PFSK-1 (cell line): ENCODE data around the gene HDAC4.
A peak's percentile ranks its signal among the peaks of the same experiment; 100 is the strongest.

Experiments used
- FOXP2 ChIP-seq: optimal IDR thresholded peaks from 2 replicates; pipeline ENCODE3; 2011; ENCODE audit warnings: borderline replicate concordance, control low read depth, inconsistent platforms; ENCODE audit not compliant: insufficient read depth; ENCODE audit errors: extremely low read length, extremely low read depth
- POLR2AphosphoS5 ChIP-seq: IDR thresholded peaks from 2 replicates; pipeline ENCODE4 v1.6.1; 2012; ENCODE audit warnings: low read depth, mild to moderate bottlenecking, control low read depth, low read length, moderate library complexity
- SIN3A ChIP-seq: IDR thresholded peaks from 2 replicates; pipeline ENCODE4 v1.6.1; 2012; ENCODE audit warnings: mild to moderate bottlenecking, low read length, moderate library complexity, borderline replicate concordance; ENCODE audit not compliant: insufficient read depth
- TAF1 ChIP-seq: IDR thresholded peaks from 2 replicates; pipeline ENCODE4 v1.6.1; 2012; ENCODE audit warnings: low read length, control low read depth, borderline replicate concordance; ENCODE audit not compliant: insufficient read depth
- TF ChIP-seq, protein P1 (sequence below), 2 experiments: IDR thresholded peaks; 2 replicates each; pipeline versions ENCODE4 v1.6.1 to v1.8.0; 2011 to 2012; ENCODE audit warnings: low read depth in 2 of 2, low read length in 2 of 2, control low read depth in 1 of 2, inconsistent platforms in 1 of 2, mild to moderate bottlenecking in 1 of 2, moderate library complexity in 1 of 2; ENCODE audit not compliant: insufficient read depth in 1 of 2

The HDAC4 gene

DNA sequence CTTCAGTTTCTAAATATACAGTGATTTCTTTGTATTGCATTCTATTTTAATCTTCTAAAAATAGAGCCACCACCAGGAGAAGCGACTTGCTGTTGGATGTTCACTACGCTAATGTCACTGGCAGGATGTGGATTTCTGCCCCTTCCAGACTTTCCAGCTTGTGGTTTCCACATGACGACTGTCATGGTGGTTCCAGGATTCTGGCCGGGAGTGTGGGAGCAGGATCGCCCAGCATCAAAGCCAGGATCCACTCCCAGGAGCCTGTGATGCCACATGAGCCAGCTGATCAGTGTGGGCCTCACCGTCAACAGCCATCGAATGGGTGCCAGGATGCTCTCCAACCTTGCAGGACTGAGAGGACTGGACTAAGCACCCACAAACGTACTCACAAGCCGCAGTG lies 148.8 kb downstream of the HDAC4 start:
- TF ChIP-seq POLR2AphosphoS5 (no peak), FOXP2 (no peak), SIN3A (no peak), TAF1 (no peak)
- TF ChIP-seq, protein P1, sequence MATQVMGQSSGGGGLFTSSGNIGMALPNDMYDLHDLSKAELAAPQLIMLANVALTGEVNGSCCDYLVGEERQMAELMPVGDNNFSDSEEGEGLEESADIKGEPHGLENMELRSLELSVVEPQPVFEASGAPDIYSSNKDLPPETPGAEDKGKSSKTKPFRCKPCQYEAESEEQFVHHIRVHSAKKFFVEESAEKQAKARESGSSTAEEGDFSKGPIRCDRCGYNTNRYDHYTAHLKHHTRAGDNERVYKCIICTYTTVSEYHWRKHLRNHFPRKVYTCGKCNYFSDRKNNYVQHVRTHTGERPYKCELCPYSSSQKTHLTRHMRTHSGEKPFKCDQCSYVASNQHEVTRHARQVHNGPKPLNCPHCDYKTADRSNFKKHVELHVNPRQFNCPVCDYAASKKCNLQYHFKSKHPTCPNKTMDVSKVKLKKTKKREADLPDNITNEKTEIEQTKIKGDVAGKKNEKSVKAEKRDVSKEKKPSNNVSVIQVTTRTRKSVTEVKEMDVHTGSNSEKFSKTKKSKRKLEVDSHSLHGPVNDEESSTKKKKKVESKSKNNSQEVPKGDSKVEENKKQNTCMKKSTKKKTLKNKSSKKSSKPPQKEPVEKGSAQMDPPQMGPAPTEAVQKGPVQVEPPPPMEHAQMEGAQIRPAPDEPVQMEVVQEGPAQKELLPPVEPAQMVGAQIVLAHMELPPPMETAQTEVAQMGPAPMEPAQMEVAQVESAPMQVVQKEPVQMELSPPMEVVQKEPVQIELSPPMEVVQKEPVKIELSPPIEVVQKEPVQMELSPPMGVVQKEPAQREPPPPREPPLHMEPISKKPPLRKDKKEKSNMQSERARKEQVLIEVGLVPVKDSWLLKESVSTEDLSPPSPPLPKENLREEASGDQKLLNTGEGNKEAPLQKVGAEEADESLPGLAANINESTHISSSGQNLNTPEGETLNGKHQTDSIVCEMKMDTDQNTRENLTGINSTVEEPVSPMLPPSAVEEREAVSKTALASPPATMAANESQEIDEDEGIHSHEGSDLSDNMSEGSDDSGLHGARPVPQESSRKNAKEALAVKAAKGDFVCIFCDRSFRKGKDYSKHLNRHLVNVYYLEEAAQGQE (IDR thresholded peaks at IDR 0.05; ENCODE audit: insufficient read depth in 1 of 2, low read depth in 2 of 2, low read length in 2 of 2): no peak

DNA sequence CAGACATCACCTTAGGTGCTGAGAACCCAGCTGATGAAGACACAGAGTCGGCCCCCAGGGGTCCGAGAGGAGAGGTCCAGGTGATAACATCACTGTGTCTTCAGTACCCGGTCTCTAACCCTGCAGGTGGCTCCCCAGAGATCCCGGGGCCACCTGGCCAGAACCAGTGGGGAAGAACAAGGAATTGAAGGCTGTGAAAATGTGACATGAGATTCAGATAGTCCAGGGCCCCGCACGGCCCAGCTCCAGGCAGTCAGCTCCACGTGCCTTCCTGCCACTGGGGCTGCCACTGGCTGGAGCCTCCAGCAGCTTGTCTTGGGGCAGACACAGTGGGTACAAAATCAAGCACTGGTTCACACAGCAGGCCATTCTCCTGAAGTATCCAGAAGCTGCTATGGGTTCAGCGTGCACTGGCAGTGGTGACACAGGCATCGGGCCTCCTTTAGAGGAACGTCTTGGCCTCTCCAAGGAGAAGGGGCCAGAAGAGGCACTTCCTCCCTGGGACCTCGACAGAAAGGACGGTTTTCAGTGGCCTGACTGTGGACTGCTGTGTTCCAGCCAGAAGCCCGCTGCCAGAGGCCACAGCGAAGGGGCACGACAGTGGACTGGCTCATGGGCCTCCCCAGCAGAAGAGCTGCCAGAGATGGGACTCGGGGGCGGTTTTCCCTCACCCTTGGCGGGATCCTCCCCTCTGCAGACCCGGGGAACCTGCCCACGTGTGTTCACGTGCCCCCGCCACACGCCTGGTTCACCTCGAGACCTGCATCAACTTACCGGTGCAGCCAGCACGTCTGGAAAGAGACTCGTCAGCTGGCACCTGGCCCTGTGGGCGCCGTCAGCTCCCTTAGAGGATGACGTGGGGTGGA lies 150.4 kb downstream of the HDAC4 start:
- TF ChIP-seq TAF1 (no peak), POLR2AphosphoS5 (no peak), SIN3A (no peak), FOXP2 (no peak)
- TF ChIP-seq, protein P1 (IDR thresholded peaks at IDR 0.05; ENCODE audit: insufficient read depth in 1 of 2, low read depth in 2 of 2, low read length in 2 of 2): no peak

DNA sequence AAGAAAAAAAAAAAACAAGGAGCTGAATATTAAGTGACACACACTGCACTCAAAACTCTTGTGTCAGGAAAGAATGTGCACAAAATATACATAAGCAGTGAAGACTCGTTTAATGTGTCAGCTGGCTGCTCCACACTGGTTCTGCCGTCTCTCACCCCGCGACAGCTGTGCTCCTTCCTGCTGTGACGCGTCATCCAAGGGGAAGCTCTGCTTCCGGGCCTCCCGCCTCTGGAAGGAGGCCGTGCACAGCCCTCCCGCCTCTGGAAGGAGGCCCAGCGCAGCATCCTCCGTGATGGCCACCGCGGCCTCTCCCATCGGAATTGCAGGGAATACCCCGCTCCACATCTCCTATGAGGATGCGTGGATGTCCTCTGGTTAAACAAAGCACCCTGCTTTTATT lies 151.0 kb downstream of the HDAC4 start:
- TF ChIP-seq FOXP2: peak; percentile 92
- no peak for TF ChIP-seq SIN3A

DNA sequence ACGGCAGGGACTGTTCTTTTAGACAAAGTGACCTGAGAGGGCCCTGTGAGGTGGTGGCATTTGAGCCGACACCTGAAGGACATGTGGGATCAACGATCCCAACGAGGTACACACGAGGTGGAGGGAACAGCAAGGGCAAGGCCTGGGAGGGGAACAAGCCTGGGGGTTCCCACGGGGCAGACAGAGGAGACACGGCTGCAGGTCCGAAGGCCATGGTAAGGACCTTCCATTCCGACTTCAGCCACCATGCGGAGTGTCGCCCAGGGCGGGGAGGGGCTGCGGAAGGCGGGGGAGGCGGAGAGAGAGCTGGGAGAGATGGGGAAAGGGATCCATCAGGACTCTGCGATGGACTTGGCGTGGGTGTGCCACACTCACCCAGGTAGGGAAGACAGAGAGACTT lies 151.8 kb downstream of the HDAC4 start:
- no peak for TF ChIP-seq FOXP2

DNA sequence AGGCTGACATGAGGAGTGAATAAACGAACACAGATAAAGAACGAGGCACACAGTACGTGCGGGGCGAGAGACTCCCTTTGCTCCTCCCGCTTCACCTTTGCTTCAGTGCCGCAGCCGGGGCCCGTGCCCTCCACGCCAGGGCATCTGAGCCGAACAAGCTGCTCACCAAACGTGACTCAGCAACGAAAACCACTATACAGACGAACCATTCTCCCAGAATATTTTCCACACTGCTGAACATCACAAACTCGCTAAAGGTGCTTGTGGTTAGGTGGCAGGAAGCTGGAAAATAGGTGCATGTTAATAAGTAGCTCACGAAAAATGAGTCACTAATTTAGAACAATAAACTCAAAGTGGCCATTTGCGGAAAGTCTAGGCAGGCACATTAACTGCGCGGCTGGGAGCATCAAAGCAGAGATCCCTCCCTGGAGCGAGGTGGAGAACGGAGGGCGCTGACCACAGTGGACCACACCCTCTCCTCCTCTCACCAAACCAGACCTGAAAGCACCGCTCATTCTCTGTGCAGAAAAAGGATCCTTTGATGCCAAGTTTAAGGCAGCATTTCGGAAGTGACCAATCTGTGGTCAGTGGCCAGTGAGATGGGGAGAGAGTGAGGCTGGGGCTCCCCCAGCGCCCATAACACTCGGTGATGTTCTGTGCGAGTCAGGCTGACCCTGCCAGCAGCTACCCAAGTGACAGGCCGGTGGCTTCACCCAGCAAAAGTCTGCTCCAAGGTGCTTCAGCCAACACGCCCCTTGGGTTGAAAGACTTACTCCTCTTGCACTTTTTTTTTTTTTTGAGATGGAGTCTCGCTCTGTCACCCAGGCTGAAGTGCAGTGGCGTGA lies 153.2 kb downstream of the HDAC4 start:
- TF ChIP-seq TAF1 (no peak), POLR2AphosphoS5 (no peak), SIN3A (no peak), FOXP2 (no peak)
- TF ChIP-seq, protein P1 (IDR thresholded peaks at IDR 0.05; ENCODE audit: insufficient read depth in 1 of 2, low read depth in 2 of 2, low read length in 2 of 2): no peak

DNA sequence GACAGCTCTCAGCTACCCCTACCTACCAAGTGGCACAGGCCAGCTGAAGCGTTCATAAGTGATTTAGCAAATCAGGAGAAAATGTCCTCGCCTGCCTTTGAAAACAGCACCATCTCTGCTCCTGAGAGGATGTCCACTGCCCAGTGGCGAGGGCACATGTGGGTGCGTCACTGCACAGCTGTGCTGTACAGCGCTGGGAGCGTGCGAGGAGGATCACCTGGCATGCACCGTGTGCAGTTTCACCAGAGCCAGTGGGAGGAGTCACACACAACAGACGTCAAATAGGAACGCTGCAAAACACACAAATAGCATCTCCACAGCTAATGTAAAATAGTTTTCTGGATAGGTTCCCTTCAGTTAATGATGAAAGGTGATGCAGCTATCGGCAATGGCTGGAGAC lies 154.1 kb downstream of the HDAC4 start:
- TF ChIP-seq TAF1: no peak
- no peak for TF ChIP-seq FOXP2
- TF ChIP-seq, protein P1 (IDR thresholded peaks at IDR 0.05; ENCODE audit: insufficient read depth in 1 of 2, low read depth in 2 of 2, low read length in 2 of 2): no peak
- TF ChIP-seq POLR2AphosphoS5: no peak
- TF ChIP-seq SIN3A: no peak
